Stimulated activated CD4-positive, alpha-beta T cell treated with anti-CD3 and anti-CD28 coated beads, TNF-alpha, amount 100 ng/mL, for 4 hours (primary cell): ENCODE results near the gene ZBTB40.

ENCODE experiments used
- DNase-seq, 3 experiments: peaks; one replicate each; pipeline ENCODE4 v3.0.0-alpha.2; 2020; ENCODE audit warnings: low read depth in 3 of 3

ZBTB40 gene

GRCh38 chr1:22533244-22533895 lies 81.7 kb downstream of the ZBTB40 start:
- DNase-seq = no peak

DNA sequence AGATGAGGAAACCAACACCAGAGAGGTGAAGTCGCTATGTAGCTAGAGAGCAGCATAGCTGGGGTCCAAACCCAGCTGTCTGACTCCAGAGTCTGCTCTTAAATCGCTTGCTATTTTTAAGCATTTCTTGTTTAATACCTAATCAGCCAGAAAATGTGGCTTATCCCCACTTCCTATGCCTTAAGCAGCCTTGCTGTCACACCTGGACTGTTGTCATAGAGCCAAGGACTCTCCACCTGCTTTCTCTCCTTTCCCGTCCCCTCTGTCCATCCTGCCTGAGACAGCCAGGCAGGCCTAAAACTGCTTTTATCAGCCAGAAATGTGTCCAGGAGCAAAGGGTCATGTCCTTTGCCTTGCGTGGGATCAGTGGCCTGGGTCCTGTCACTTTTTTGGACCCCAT lies 83.3 kb downstream of the ZBTB40 start:
- no peak for DNase-seq

DNA sequence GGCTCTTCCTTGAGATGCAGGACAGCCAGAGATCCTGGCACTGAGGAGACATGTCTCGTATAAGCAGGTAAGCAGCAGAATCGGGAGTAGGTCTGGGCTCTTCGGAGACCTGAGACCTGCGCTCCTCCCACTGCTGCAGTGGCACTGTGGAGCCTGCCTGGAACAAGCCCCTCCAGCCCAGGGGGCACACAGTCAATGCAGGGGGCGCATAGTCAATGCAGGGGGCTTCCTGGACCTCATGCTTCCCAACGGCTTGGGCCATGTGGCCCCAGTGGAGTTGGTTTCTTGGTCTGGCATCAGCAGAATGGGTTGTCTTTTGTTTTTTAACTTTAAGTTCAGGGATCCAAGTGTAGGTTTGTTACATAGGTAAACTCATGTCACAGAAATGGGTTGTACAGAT lies 83.7 kb downstream of the ZBTB40 start:
- no peak for DNase-seq

GRCh38 chr1:22536506-22536905 lies 84.9 kb downstream of the ZBTB40 start:
- no peak for DNase-seq

GRCh38 chr1:22537441-22538139 lies 85.9 kb downstream of the ZBTB40 start:
- DNase-seq = no peak

DNA sequence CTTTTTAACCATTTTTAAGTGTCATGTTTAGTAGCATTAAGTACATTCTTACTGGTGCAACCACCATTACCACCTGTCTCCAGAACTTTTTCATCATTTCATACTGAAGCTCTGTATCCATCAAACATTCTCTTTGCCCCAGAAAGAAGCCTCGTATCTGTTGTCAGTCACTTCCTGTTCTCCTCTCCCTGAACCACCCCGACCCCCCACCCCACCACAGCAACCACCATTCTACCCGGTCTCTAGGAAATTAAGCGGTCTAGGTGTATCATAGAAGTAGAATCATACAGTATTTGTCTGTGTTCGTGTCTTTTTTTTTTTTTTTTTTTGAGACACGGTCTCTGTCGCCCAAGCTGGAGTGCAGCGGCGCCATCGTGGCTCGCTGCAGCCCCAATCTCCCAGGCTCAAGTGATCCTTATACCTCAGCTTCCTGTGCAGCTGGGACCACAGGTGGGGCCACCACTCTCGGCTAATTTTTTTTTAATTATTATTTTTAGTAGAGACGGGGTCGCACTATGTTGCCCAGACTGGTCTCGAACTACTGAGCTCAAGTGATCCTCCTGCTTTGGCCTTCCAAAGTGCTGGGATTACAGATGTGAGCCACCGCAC lies 88.0 kb downstream of the ZBTB40 start:
- DNase-seq = no peak

DNA sequence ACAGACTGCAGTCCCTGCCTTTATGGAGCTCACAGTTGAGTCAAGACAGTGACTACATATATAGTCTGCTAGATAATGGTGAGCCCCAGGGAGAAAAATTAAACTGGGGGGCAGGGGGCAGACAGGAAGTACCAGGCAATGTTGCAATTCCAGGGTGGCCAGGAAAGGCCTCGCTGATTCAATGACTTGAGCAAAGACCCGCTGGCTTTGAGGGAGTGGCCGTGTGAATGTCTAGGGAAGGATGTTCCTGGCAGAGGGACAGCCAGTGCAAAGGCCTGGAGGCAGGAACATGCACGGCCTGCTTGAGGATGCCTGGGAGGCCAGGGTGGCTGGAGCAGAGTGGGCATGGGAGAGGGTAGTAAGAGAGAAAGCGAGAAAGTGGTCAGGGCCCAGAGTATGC lies 88.7 kb downstream of the ZBTB40 start:
- DNase-seq = no peak

- no peak for DNase-seq
These were observed 91.2 kb downstream of the ZBTB40 start for GRCh38 chr1:22542886-22543285.

DNA sequence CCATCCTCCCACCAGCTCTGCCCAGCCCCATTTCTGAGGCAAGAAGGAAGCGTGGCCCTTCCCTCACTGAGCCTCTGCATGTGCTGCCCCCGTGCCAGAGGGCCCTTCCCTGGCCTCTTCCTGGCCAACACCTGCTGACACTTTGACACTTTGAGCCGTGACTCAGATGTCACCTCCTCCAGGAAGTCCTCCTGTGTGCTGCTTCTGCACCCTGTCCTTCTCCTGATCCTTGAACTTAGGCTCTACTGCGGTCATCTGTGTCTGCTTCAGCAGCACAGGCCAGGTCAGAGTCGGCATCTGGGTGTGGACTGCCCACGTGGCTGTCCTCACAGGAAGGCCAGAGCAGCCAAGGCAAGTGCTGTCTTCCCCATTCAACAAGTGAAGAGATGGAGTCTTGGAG lies 92.0 kb downstream of the ZBTB40 start:
- DNase-seq = no peak

GRCh38 chr1:22544606-22545005 lies 93.0 kb downstream of the ZBTB40 start:
- DNase-seq = no peak

DNA sequence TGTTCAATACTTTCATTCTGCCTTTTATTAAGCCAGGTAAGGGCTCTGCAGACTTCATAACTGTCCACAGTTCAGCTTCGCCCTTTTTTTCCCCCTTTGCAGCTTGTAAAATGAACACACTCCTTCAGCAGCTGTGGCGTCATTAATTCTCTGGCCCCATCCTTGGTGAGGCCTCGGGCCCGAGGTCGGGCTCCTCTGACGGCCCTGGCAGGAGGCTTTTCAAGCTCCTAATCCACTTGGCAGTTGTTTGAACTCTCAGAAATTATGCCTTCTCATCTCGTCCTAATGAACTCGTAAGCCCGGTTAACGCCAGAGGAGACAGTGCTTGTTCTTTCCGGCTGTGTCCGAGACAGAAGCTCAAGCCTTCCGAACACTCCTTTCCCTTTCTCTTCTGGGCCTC lies 93.5 kb downstream of the ZBTB40 start:
- DNase-seq = no peak

DNA sequence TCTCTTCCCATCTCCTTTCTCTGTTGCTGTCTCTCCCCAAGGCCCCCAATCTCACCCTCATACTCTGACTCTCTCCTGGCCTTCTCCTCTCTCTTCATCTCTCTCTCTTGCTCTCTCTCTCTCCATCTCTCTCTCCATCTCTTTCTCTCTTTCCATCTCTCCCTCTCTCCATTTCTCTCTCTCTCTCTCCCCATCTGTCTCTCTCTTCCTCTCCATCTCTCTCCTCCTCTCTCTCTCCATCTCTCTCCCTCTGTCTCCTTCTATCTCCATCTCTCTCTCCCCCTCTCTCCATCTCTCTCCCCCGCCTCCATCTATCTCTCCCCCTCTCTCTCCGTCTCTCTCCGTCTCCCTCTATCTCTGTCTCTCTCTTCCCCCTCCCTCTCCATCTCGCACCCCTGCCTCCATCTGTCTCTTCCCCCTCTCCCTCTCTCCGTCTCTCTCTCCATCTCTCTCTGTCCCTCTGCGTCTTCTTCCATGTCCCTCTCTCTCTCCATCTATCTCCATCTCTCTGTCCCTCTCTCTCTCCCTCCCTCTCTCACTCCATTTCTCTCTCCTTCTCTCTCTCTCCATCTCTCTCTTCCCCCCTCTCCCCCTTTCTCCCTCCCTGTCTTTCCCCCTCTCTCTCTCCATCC lies 95.7 kb downstream of the ZBTB40 start:
- no peak for DNase-seq

GRCh38 chr1:22547818-22548462 lies 96.3 kb downstream of the ZBTB40 start:
- no peak for DNase-seq

DNA sequence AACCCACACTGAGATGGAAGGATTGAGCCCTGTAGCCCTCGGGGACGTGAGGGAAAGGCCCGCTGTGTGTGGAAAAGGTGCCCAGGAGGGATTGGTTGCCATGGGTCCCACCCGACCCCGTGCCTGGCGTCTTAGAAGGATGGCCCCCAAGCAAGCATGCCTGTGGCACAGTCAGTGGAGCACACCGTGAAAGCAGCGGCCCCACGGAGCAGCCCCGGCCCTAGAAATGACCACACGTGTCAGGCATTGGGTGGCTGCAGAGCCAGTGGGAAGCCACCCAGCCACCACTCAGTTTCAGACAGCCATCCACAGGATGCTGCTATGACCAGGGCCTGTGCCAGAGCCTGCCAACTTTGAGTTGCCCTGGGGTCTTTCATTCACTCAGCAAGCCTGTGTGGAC lies 98.4 kb downstream of the ZBTB40 start:
- DNase-seq = no peak

DNA sequence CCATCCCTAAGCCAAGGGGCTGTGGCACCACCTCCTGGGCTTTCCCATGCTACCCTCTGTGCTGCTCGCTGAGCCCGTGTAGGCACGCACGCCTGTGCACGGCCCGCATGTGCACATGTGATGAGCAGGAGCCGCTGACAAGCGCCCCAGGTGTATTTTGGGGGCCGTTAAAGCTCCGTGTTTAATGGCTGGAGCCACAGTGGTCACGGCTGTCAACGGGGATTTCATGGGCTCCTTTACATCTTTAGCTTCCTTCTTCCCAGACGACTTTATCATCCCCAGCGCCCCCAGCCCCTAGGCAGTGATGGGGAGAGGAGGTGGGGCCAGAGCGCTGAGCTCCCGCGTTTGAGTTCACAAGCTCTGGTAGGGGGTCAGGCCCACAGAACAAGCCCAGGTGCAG lies 99.9 kb downstream of the ZBTB40 start:
- no peak for DNase-seq

DNA sequence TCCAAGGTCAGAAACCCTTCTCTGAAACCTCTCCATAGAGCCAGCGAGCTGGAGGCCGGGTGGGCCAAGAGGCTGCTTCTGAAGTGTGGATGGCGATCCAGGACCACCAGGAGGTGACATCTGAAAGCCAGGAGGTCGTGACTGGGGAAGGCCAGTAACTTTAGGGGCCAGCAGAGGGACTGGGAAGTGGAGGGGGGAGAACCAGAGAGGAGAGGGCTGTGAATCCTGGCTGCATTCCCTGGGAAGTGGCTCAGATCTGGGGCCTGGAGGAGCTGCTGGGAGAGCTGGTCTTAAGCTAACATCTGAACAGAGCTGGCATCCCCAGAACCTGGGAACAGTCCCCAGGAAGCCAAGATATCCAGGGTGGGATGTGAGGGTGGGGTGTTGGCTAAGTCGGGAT lies 100.4 kb downstream of the ZBTB40 start:
- DNase-seq = no peak

DNA sequence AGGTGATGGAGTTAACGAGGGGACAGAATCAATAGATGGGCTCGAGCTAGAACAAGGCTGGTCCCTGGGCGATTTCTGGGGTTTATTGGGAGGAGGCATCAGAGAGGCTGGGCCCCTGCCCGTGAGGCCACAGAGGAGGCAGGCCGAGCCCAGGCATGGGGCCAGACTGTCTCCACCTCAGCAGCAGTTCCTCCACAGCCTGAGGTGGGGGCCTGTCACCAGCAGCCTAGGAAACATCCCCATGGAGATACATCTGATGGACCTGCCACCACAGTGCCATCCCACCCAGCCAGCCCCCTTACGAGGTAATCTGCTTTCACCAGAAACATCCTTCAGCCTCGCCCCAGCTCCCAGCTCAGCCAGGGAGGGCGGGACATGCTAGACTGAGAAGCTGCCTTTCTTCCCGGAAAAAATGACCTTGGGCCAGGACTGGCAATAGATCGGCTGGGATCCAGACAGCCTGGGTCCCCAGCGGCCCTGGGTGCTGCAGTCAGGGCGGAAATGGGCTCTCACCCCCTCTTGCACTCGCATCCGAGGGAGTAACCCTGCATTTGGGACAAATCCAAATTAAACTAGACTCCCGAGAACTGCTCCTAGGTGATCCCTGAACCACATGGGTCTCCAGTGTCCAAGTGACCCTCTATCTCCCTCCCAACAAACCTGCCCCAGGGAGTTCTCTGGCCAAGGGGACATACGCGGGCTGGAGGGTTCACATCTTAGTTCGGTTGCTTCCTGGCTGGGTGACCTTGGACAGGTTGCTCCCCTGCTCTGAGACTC lies 101.6 kb downstream of the ZBTB40 start:
- no peak for DNase-seq

DNA sequence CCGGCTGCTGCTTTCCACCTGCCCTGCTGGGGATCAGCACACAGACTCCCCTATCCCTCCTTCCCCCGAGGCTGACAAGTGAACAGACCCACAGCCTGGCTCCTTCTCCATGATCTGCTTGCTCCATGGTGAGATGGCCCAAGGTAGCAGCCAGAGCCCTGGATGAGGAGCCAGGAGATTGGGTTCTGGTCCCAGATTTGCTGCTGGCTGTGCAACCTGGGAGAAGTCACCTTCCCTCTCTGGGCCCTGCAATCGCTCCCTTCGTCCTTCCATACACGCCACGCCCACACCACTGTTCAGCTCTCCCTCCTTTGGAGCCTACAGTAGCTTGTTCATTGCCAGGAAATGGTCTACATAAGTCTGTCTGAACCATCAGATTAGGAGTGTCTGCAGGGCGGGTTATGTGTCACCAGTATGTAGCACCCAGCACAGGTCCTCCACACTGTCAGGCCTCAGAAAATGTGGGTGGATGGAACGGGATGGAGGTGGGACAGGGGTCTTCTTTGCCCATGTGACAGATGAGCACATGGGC lies 102.4 kb downstream of the ZBTB40 start:
- no peak for DNase-seq

GRCh38 chr1:22555371-22555656 lies 103.7 kb downstream of the ZBTB40 start:
- no peak for DNase-seq

- DNase-seq = no peak
These were observed 104.9 kb downstream of the ZBTB40 start for GRCh38 chr1:22556391-22557104.
